ENCODE results near the gene SLC25A45.

DNA sequence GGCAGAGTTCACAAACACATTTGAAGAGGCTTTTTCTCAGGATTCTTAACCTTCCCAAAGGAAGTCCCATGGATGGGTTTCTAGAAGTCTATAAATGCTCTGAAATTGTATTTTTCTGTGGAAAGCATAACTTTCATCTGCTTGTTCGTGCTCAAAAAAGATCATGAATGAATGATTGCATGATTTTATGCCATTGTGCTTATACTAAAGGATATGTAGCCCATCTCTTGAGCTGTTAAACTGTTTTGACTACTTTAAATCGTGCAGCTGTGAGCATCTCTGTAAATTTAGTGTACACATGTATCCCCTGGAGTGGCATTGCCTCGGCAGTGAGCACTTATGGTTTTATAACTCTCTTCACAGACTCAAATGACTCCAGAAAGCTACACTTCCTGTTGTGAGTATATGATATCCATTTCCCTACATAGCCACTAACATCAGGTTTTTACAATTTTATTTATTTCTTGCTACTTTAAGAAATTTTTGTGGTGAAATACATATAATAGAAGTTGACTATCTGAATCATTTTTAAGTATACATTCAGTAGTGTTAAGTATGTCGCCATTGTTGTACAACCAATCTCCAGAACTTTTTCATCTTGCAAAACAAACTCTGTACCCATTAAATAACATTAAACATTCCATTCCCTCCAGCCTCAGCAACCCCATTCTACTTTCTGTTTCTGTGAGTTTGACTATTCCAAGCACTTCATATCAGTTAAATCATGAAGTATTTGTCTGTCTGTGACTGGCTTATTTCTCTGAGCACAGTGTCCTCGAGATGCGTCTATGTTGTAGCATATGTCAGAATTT lies 48.2 kb upstream of the SLC25A45 start:
- TF ChIP-seq, protein P1, sequence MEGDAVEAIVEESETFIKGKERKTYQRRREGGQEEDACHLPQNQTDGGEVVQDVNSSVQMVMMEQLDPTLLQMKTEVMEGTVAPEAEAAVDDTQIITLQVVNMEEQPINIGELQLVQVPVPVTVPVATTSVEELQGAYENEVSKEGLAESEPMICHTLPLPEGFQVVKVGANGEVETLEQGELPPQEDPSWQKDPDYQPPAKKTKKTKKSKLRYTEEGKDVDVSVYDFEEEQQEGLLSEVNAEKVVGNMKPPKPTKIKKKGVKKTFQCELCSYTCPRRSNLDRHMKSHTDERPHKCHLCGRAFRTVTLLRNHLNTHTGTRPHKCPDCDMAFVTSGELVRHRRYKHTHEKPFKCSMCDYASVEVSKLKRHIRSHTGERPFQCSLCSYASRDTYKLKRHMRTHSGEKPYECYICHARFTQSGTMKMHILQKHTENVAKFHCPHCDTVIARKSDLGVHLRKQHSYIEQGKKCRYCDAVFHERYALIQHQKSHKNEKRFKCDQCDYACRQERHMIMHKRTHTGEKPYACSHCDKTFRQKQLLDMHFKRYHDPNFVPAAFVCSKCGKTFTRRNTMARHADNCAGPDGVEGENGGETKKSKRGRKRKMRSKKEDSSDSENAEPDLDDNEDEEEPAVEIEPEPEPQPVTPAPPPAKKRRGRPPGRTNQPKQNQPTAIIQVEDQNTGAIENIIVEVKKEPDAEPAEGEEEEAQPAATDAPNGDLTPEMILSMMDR (IDR thresholded peaks at IDR 0.05), result no peak
- TF ChIP-seq ZFX (IDR thresholded peaks at IDR 0.05; ENCODE audit: borderline replicate concordance), result no peak

All from 22Rv1 (cell line).